Limb (tissue), 2 donors: ENCODE results near the gene HSBP1L1.

Experiments
- DNase-seq, 2 donors: peaks; one replicate each; pipeline ENCODE4 v3.0.0-alpha.2; 2016; ENCODE audit errors: extremely low spot score in 2 of 2

HSBP1L1 gene

GRCh38 chr18:79928563-79928960 is 35.9 kb upstream of the HSBP1L1 start:
- DNase-seq, result peak in 1 of 2 donors; percentile 13

- no peak for DNase-seq
These were observed 34.3 kb upstream of the HSBP1L1 start for GRCh38 chr18:79930020-79930642.

- DNase-seq, result no peak
These were observed 33.0 kb upstream of the HSBP1L1 start for GRCh38 chr18:79931475-79931874.

GRCh38 chr18:79932907-79933306 is 31.5 kb upstream of the HSBP1L1 start:
- no peak for DNase-seq

GRCh38 chr18:79933765-79934164 is 30.7 kb upstream of the HSBP1L1 start:
- DNase-seq, result peak in 1 of 2 donors; percentile 33

GRCh38 chr18:79934311-79935097 is 29.9 kb upstream of the HSBP1L1 start:
- DNase-seq, result peak in 1 of 2 donors; percentile 24

GRCh38 chr18:79935098-79935480 is 29.4 kb upstream of the HSBP1L1 start:
- no peak for DNase-seq

GRCh38 chr18:79935499-79935898 is 28.9 kb upstream of the HSBP1L1 start:
- peak in 1 of 2 donors; percentile 11 for DNase-seq

GRCh38 chr18:79935925-79936324 is 28.5 kb upstream of the HSBP1L1 start:
- DNase-seq, result peak in 1 of 2 donors; percentile 6

GRCh38 chr18:79936641-79937040 is 27.8 kb upstream of the HSBP1L1 start:
- DNase-seq, result no peak

- DNase-seq, result peak in 1 of 2 donors; percentile 7
These were observed 27.2 kb upstream of the HSBP1L1 start for GRCh38 chr18:79937103-79937860.

- no peak for DNase-seq
These were observed 26.2 kb upstream of the HSBP1L1 start for GRCh38 chr18:79938196-79938595.

GRCh38 chr18:79939096-79939495 is 25.3 kb upstream of the HSBP1L1 start:
- DNase-seq, result no peak

- peak in 1 of 2 donors; percentile 12 for DNase-seq
These were observed 24.2 kb upstream of the HSBP1L1 start for GRCh38 chr18:79940126-79940813.

GRCh38 chr18:79940814-79941472 is 23.5 kb upstream of the HSBP1L1 start:
- DNase-seq, result peak in 1 of 2 donors; percentile 14

GRCh38 chr18:79941473-79942119 is 22.8 kb upstream of the HSBP1L1 start:
- peak in 1 of 2 donors; percentile 16 for DNase-seq

- DNase-seq, result peak in 1 of 2 donors; percentile 1
These were observed 22.2 kb upstream of the HSBP1L1 start for GRCh38 chr18:79942211-79942610.

- DNase-seq, result peak in 1 of 2 donors; percentile 10
These were observed 21.4 kb upstream of the HSBP1L1 start for GRCh38 chr18:79942786-79943607.

- peak in 1 of 2 donors; percentile 21 for DNase-seq
These were observed 20.8 kb upstream of the HSBP1L1 start for GRCh38 chr18:79943608-79944125.
